CD14-positive monocyte (primary cell): ENCODE measurements around the gene ANTKMT. TPM values are rescaled to one million over a fixed set of nuclear protein-coding genes. Genes with fewer than 3 reads are reported as not detected.

Experiments used
- DNase-seq, 3 donors: peaks; one replicate each; pipeline ENCODE4 v3.0.0-alpha.2; 2011 to 2022
- H2AFZ ChIP-seq: 2 replicates; pipeline ENCODE4 v1.6.0; 2012; ENCODE audit warnings: mild to moderate bottlenecking, low read depth, low read length, inconsistent platforms; ENCODE audit not compliant: insufficient read depth, poor library complexity, severe bottlenecking
- H3K27ac ChIP-seq, 2 donors: 1 replicate in 1 of 2; 2 replicates in 1 of 2; pipeline ENCODE4 v1.5.1; 2012 to 2013; ENCODE audit warnings: low read length in 2 of 2, control low read depth in 1 of 2, inconsistent platforms in 1 of 2, low read depth in 1 of 2, mild to moderate bottlenecking in 1 of 2
- H3K27me3 ChIP-seq, 2 donors: one replicate each; pipeline versions ENCODE4 v1.6.0 to v1.6.1; 2011 to 2013; ENCODE audit warnings: low read length in 2 of 2; ENCODE audit not compliant: control insufficient read depth in 2 of 2, insufficient read depth in 2 of 2
- H3K36me3 ChIP-seq, 2 donors: replicated peaks in 1 of 2; 1 replicate in 1 of 2; 2 replicates in 1 of 2; pipeline versions ENCODE4 v1.5.1 to v1.6.1; 2012 to 2013; ENCODE audit warnings: low read length in 2 of 2, control low read depth in 1 of 2, inconsistent platforms in 1 of 2, mild to moderate bottlenecking in 1 of 2; ENCODE audit not compliant: insufficient read depth in 2 of 2, control insufficient read depth in 1 of 2
- H3K4me1 ChIP-seq, 2 donors: 1 replicate in 1 of 2; 2 replicates in 1 of 2; pipeline versions ENCODE4 v1.5.1 to v1.6.1; 2012 to 2013; ENCODE audit warnings: low read length in 2 of 2, control low read depth in 1 of 2, inconsistent platforms in 1 of 2, mild to moderate bottlenecking in 1 of 2, moderate library complexity in 1 of 2; ENCODE audit not compliant: insufficient read depth in 2 of 2, control insufficient read depth in 1 of 2
- H3K4me2 ChIP-seq: replicated peaks from 2 replicates; pipeline ENCODE3; 2012; ENCODE audit warnings: low read length, moderate library complexity, mild to moderate bottlenecking; ENCODE audit not compliant: poor library complexity, severe bottlenecking; ENCODE audit errors: extremely low read depth
- H3K4me3 ChIP-seq, 3 experiments: fragments of 200-600 bp in 1 of 3; sonication (generic) in 1 of 3; replicated peaks in 1 of 3; 1 replicate in 2 of 3; 2 replicates in 1 of 3; pipeline ENCODE4 v1.5.1; 2011 to 2013; ENCODE audit warnings: low read length in 3 of 3, mild to moderate bottlenecking in 3 of 3, control low read depth in 2 of 3, low read depth in 2 of 3, inconsistent platforms in 1 of 3, moderate library complexity in 1 of 3
- H3K79me2 ChIP-seq: 2 replicates; pipeline ENCODE4 v1.6.0; 2012; ENCODE audit warnings: mild to moderate bottlenecking, control low read depth, inconsistent platforms, low read length, moderate library complexity; ENCODE audit not compliant: insufficient read depth
- H3K9ac ChIP-seq: 2 replicates; pipeline ENCODE4 v1.6.0; 2017; ENCODE audit warnings: low read length, mild to moderate bottlenecking; ENCODE audit not compliant: insufficient read depth, poor library complexity, severe bottlenecking
- H3K9me3 ChIP-seq, 2 donors: replicated peaks in 1 of 2; 1 replicate in 1 of 2; 2 replicates in 1 of 2; pipeline versions ENCODE4 v1.5.1 to v1.6.1; 2012 to 2013; ENCODE audit warnings: low read length in 2 of 2, control low read depth in 1 of 2; ENCODE audit not compliant: control insufficient read depth in 1 of 2, insufficient read depth in 1 of 2
- H4K20me1 ChIP-seq: 2 replicates; pipeline ENCODE4 v1.6.0; 2012; ENCODE audit warnings: mild to moderate bottlenecking, low read length, control low read depth, moderate library complexity; ENCODE audit not compliant: insufficient read depth
- H3K27ac Mint-ChIP-seq, 7 donors: one replicate each; pipeline ENCODE4 v1.8.0; 2020; ENCODE audit warnings: mild to moderate bottlenecking in 7 of 7, mixed read lengths in 7 of 7, moderate library complexity in 6 of 7, inconsistent platforms in 2 of 7
- H3K27me3 Mint-ChIP-seq, 3 donors: one replicate each; pipeline ENCODE4 v1.8.0; 2021 to 2022; ENCODE audit warnings: low read depth in 3 of 3, mild to moderate bottlenecking in 3 of 3, mixed read lengths in 3 of 3, moderate library complexity in 3 of 3, inconsistent platforms in 1 of 3
- H3K36me3 Mint-ChIP-seq, 2 donors: one replicate each; pipeline ENCODE4 v1.8.0; 2020; ENCODE audit warnings: mixed read lengths in 2 of 2, inconsistent platforms in 1 of 2, mild to moderate bottlenecking in 1 of 2
- H3K4me1 Mint-ChIP-seq: one replicate; pipeline ENCODE4 v1.8.0; 2020; ENCODE audit warnings: mild to moderate bottlenecking, mixed read lengths
- H3K4me3 Mint-ChIP-seq, 2 donors: one replicate each; pipeline ENCODE4 v1.8.0; 2020; ENCODE audit warnings: mild to moderate bottlenecking in 2 of 2, mixed read lengths in 2 of 2, moderate library complexity in 1 of 2
- H3K9me3 Mint-ChIP-seq, 7 donors: one replicate each; pipeline ENCODE4 v1.8.0; 2020 to 2022; ENCODE audit warnings: mixed read lengths in 7 of 7, mild to moderate bottlenecking in 6 of 7, moderate library complexity in 6 of 7, inconsistent platforms in 2 of 7
- CTCF ChIP-seq: fragments of 200-600 bp; IDR thresholded peaks from one replicate; pipeline ENCODE4 v1.8.0; 2022; ENCODE audit warnings: antibody characterized with exemption, mild to moderate bottlenecking
- WGBS: methylation state at CpG from one replicate; pipeline ENCODE4 v1.1.5; 2013; ENCODE audit warnings: missing lambda C conversion rate; ENCODE audit not compliant: insufficient coverage; 5-methylcytosine and 5-hydroxymethylcytosine counted together
- intact Hi-C, 2 donors: fragments of 100-400 bp; cut with micrococcal nuclease; formaldehyde crosslinking; loops; one replicate each; pipeline versions ENCODE4 v1.15.0 to v1.15.1; 2023
- polyA plus RNA-seq, 3 donors: library from polyadenylated mRNA; depleted of rRNA in 1 of 3; unstranded in 2 of 3; stranded (reverse) in 1 of 3; fragments of 300-500 nt in 2 of 3; fragments of >200 nt in 1 of 3; fragmentation: Illumina TruSeq in 2 of 3; gene quantifications; 1 replicate in 2 of 3; 2 replicates in 1 of 3; pipeline ENCODE4 v1.2.3, GENCODE V29; 2012 to 2021

The ANTKMT gene
- polyA plus RNA-seq, 3 donors: 21.5 to 56.3 (median 34.4) TPM

GRCh38 chr16:766820-767640 is 46.1 kb downstream of the ANTKMT start:
- no peaks in the 10 kb centered on the region for H3K9me3 ChIP-seq
- no peak overlapping the region for H3K27ac ChIP-seq
- peaks cover 0 to 2% of the 10 kb centered on the region in 2 donors for H3K27me3 ChIP-seq
- H3K4me1 ChIP-seq: no peaks in the 10 kb centered on the region
- DNase-seq: no peak
- H3K79me2 ChIP-seq: no peaks in the 10 kb centered on the region
- H3K36me3 Mint-ChIP-seq: no peaks in the 10 kb centered on the region
- peaks cover 0 to 10% (median 3%) of the 10 kb centered on the region in 3 donors for H3K27me3 Mint-ChIP-seq
- no peak overlapping the region for H3K27ac Mint-ChIP-seq
- no peak overlapping the region for H3K4me3 ChIP-seq
- H3K4me1 Mint-ChIP-seq: no peaks in the 10 kb centered on the region
- WGBS: 80% methylated on average over 21 of the region's 48 CpGs
- no peaks in the 10 kb centered on the region for H3K9me3 Mint-ChIP-seq
- no peaks in the 10 kb centered on the region for H4K20me1 ChIP-seq
- H2AFZ ChIP-seq: no peak overlapping the region
- no peak overlapping the region for H3K4me2 ChIP-seq
- no peak for TF ChIP-seq CTCF
- H3K9ac ChIP-seq: no peak overlapping the region
- intact Hi-C loops: no loop called here
- H3K36me3 ChIP-seq: no peaks in the 10 kb centered on the region
- no peak overlapping the region for H3K4me3 Mint-ChIP-seq

DNA sequence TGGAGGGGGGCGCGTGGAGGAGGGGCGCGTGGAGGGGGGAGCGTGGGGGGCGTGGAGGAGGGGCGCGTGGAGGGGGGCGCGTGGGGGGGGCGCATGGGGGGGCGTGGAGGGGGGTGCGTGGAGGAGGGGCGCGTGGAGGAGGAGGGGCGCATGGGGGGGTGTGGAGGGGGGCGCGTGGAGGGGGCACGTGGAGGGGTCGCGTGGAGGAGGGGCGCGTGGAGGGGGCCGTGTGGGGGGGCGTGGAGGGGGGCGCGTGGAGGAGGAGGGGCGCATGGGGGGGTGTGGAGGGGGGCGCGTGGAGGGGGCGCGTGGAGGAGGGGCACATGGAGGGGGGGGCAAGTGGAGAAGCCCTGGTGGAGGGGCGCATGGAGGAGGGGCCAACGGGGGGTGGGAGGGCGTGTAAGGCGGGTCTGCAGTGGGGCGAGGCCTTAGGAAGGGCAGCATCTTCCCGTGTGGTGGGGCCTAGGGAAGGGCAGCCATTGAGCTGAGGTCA is 46.8 kb downstream of the ANTKMT start:
- H3K4me2 ChIP-seq: no peak overlapping the region
- H3K36me3 ChIP-seq: no peaks in the 10 kb centered on the region
- H3K27ac Mint-ChIP-seq: no peak overlapping the region
- H2AFZ ChIP-seq: no peak overlapping the region
- TF ChIP-seq CTCF: no peak
- H4K20me1 ChIP-seq: no peaks in the 10 kb centered on the region
- H3K9me3 Mint-ChIP-seq: no peaks in the 10 kb centered on the region
- no peak overlapping the region for H3K4me3 Mint-ChIP-seq
- peaks cover 0 to 2% of the 10 kb centered on the region in 2 donors for H3K27me3 ChIP-seq
- no peaks in the 10 kb centered on the region for H3K9me3 ChIP-seq
- H3K4me1 Mint-ChIP-seq: no peaks in the 10 kb centered on the region
- no peaks in the 10 kb centered on the region for H3K4me1 ChIP-seq
- no peaks in the 10 kb centered on the region for H3K79me2 ChIP-seq
- H3K9ac ChIP-seq: no peak overlapping the region
- peaks cover 0 to 9% (median 3%) of the 10 kb centered on the region in 3 donors for H3K27me3 Mint-ChIP-seq
- DNase-seq: no peak
- intact Hi-C loops: no loop called here
- 53% methylated on average over 6 of the region's 38 CpGs for WGBS
- H3K36me3 Mint-ChIP-seq: no peaks in the 10 kb centered on the region
- H3K4me3 ChIP-seq: no peak overlapping the region
- H3K27ac ChIP-seq: no peak overlapping the region
